ENCODE results near the gene ANKRD13B.

GRCh38 chr17:29562615-29563014, 30.3 kb upstream of the ANKRD13B start:
- TF ChIP-seq POLR2AphosphoS5 (IDR thresholded peaks at IDR 0.05; ENCODE audit: low read depth, low read length) (no peak), POLR2A (IDR thresholded peaks at IDR 0.05; ENCODE audit: low read depth, low read length) (no peak)
